C4-2B (cell line): ENCODE data around the gene SPINK13.

Experiments
- CTCF ChIP-seq: fragments of 450-650 bp; conservative IDR thresholded peaks from 2 replicates; pipeline ENCODE4 v1.5.1; 2017; ENCODE audit warnings: mild to moderate bottlenecking
- ZFX ChIP-seq: fragments of 450-650 bp; IDR thresholded peaks from 2 replicates; pipeline ENCODE4 v1.6.1; 2017

- no peak for TF ChIP-seq CTCF
- TF ChIP-seq ZFX = no peak
These were observed 7.4 kb upstream of the SPINK13 start for GRCh38 chr5:148261221-148261620.
